Measurements from ENCODE around the gene GADD45A.

DNA sequence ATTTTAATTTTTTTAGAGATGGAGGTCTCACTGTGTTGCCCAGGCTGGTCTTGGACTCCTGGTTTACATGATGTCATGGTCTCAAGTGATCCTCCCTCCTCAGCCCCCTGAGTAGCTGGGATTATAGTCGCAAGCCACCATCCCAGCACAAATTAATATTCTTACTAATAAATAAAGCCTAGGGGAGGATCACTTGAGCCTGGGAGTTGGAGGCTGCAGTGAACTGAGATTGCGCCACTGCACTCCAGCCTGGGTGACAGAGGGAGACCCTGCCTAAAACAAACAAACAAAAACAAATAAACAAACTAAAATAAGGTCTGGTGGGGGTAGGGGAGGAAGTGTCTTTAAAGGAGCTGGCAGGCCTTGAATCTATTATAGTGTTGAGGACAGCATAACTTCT, 8.7 kb upstream of the GADD45A start:
- TF ChIP-seq RFX5 (IDR thresholded peaks at IDR 0.05; ENCODE audit: low read length) = no peak
- TF ChIP-seq, protein P1, sequence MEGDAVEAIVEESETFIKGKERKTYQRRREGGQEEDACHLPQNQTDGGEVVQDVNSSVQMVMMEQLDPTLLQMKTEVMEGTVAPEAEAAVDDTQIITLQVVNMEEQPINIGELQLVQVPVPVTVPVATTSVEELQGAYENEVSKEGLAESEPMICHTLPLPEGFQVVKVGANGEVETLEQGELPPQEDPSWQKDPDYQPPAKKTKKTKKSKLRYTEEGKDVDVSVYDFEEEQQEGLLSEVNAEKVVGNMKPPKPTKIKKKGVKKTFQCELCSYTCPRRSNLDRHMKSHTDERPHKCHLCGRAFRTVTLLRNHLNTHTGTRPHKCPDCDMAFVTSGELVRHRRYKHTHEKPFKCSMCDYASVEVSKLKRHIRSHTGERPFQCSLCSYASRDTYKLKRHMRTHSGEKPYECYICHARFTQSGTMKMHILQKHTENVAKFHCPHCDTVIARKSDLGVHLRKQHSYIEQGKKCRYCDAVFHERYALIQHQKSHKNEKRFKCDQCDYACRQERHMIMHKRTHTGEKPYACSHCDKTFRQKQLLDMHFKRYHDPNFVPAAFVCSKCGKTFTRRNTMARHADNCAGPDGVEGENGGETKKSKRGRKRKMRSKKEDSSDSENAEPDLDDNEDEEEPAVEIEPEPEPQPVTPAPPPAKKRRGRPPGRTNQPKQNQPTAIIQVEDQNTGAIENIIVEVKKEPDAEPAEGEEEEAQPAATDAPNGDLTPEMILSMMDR (IDR thresholded peaks at IDR 0.05) = no peak
- TF ChIP-seq TAF1 (IDR thresholded peaks at IDR 0.05; ENCODE audit: borderline replicate concordance, low read depth, low read length) = no peak
- TF ChIP-seq NRF1 (IDR thresholded peaks at IDR 0.05; ENCODE audit: low read depth, low read length) = no peak
- TF ChIP-seq ELF1 (IDR thresholded peaks at IDR 0.05) = no peak
- TF ChIP-seq, protein P2, sequence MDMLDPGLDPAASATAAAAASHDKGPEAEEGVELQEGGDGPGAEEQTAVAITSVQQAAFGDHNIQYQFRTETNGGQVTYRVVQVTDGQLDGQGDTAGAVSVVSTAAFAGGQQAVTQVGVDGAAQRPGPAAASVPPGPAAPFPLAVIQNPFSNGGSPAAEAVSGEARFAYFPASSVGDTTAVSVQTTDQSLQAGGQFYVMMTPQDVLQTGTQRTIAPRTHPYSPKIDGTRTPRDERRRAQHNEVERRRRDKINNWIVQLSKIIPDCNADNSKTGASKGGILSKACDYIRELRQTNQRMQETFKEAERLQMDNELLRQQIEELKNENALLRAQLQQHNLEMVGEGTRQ (IDR thresholded peaks at IDR 0.05; ENCODE audit: borderline replicate concordance, low read depth, low read length) = no peak

All from SK-N-SH (cell line).